Upper lobe of left lung (tissue), 6 donors: Measurements from ENCODE around the gene GTF3A. TPM values are rescaled to one million over a fixed set of nuclear protein-coding genes. Genes with fewer than 3 reads are reported as not detected.

Experiments used
- ATAC-seq, 2 donors: fragments of 200-7000 bp; cut with Tn5 transposase; one replicate each; pipeline ENCODE4 v1.9.1; 2022; ENCODE audit warnings: mild to moderate bottlenecking in 2 of 2, moderate library complexity in 2 of 2; ENCODE audit not compliant: low FRiP score in 2 of 2
- DNase-seq, 2 donors: peaks; one replicate each; pipeline ENCODE4 v3.0.0-alpha.2; 2019 to 2020
- H3K27ac ChIP-seq, 4 donors: fragments of 200-600 bp; sonication (generic); one replicate each; pipeline ENCODE4 v1.5.1; 2016 to 2019
- H3K27me3 ChIP-seq, 4 donors: fragments of 200-600 bp; sonication (generic); one replicate each; pipeline ENCODE4 v1.5.1; 2017 to 2019
- H3K36me3 ChIP-seq, 4 donors: fragments of 200-600 bp; sonication (generic); one replicate each; pipeline ENCODE4 v1.5.1; 2016 to 2019
- H3K4me1 ChIP-seq, 4 donors: fragments of 200-600 bp; sonication (generic); one replicate each; pipeline ENCODE4 v1.5.1; 2018 to 2019
- H3K4me3 ChIP-seq, 4 donors: fragments of 200-600 bp; sonication (generic); one replicate each; pipeline ENCODE4 v1.5.1; 2017 to 2019; ENCODE audit warnings: mild to moderate bottlenecking in 2 of 4, moderate library complexity in 1 of 4
- H3K9me3 ChIP-seq, 4 donors: fragments of 200-600 bp; sonication (generic); one replicate each; pipeline ENCODE4 v1.5.1; 2018 to 2019
- EP300 ChIP-seq, 4 donors: sonication (generic); formaldehyde crosslinking; IDR thresholded peaks; one replicate each; pipeline ENCODE4 v1.5.1; 2017; ENCODE audit warnings: antibody characterized with exemption in 4 of 4, control low read depth in 2 of 4
- POLR2A ChIP-seq, 4 donors: fragments of 450-650 bp; IDR thresholded peaks; one replicate each; pipeline ENCODE4 v1.5.1; 2016 to 2017; ENCODE audit warnings: antibody characterized with exemption in 4 of 4, mild to moderate bottlenecking in 2 of 4
- POLR2AphosphoS5 ChIP-seq, 2 donors: sonication (generic); formaldehyde crosslinking; IDR thresholded peaks; one replicate each; pipeline ENCODE4 v1.5.1; 2017; ENCODE audit warnings: antibody characterized with exemption in 2 of 2
- WGBS, 2 donors: methylation state at CpG; one replicate each; pipeline ENCODE4 v1.1.5; 2017 to 2018; 5-methylcytosine and 5-hydroxymethylcytosine counted together
- total RNA-seq, 6 donors: library from RNA; depleted of rRNA in 4 of 6; stranded (reverse); fragments of >200 nt in 4 of 6; gene quantifications; one replicate each; pipeline versions ENCODE4 v1.1.0 to v1.2.1, GENCODE V29; 2016 to 2021
- TF ChIP-seq, protein P1 (sequence below), 6 experiments: fragments of 450-650 bp in 4 of 6; fragments of 200-600 bp in 2 of 6; sonication (generic) in 2 of 6; IDR thresholded peaks; one replicate each; pipeline ENCODE4 v1.5.1; 2016 to 2019; ENCODE audit warnings: antibody characterized with exemption in 6 of 6
- donor health status: DM: no; HTN: no; CAD: no; lungs with moderate emphysema.
- donor health status: DM: no; HTN: yes; CAD: no; lungs with severe emphysema.

Gene GTF3A
- total RNA-seq, 6 donors from 2014 or later, result 29.3 to 104 (median 85.6) TPM

- H3K27me3 ChIP-seq, result no peaks in the 10 kb centered on the region
- no peak overlapping the region for H3K27ac ChIP-seq
- H3K36me3 ChIP-seq, result no peaks in the 10 kb centered on the region
- no peak for ATAC-seq
- peaks cover 0 to 2% (median 0%) of the 10 kb centered on the region in 4 donors for H3K4me1 ChIP-seq
- DNase-seq, result no peak
- 53 to 86% methylated on average over 5 of the region's 5 CpGs for WGBS, 2 donors
- H3K9me3 ChIP-seq, result no peaks in the 10 kb centered on the region
- TF ChIP-seq POLR2A (IDR thresholded peaks at IDR 0.05) (no peak), POLR2AphosphoS5 (IDR thresholded peaks at IDR 0.05) (no peak), EP300 (IDR thresholded peaks at IDR 0.05) (no peak)
- TF ChIP-seq, protein P1, sequence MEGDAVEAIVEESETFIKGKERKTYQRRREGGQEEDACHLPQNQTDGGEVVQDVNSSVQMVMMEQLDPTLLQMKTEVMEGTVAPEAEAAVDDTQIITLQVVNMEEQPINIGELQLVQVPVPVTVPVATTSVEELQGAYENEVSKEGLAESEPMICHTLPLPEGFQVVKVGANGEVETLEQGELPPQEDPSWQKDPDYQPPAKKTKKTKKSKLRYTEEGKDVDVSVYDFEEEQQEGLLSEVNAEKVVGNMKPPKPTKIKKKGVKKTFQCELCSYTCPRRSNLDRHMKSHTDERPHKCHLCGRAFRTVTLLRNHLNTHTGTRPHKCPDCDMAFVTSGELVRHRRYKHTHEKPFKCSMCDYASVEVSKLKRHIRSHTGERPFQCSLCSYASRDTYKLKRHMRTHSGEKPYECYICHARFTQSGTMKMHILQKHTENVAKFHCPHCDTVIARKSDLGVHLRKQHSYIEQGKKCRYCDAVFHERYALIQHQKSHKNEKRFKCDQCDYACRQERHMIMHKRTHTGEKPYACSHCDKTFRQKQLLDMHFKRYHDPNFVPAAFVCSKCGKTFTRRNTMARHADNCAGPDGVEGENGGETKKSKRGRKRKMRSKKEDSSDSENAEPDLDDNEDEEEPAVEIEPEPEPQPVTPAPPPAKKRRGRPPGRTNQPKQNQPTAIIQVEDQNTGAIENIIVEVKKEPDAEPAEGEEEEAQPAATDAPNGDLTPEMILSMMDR (IDR thresholded peaks at IDR 0.05), result no peak
- no peak overlapping the region for H3K4me3 ChIP-seq
Measured at GRCh38 chr13:27465611-27466010, 41.2 kb downstream of the GTF3A start.

DNA sequence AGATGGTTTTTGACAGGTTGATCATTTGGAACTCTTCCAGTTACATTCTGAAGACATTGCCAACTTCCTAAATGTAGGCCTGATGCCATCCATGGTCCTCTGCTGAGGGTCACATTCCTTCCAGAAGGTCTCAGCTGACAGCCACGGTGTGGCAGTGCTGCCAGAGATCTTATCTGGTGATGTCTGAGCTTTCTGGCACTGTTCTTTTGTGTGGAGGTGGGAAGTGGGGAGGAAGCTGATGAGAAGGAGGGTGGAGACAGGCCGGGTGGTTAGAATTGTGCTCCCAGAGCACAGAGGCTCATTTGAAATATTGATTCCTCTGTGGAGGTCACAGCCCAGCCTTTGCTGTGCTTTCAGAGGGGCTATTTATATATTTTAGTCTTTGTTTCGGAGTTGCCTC, 42.1 kb downstream of the GTF3A start:
- H3K4me3 ChIP-seq, result no peak overlapping the region
- H3K9me3 ChIP-seq, result no peaks in the 10 kb centered on the region
- DNase-seq (no peak), ATAC-seq (no peak)
- WGBS, 2 donors, result 12 to 18% methylated on average over 3 of the region's 3 CpGs
- H3K36me3 ChIP-seq, result no peaks in the 10 kb centered on the region
- no peak overlapping the region for H3K27ac ChIP-seq
- H3K4me1 ChIP-seq, result peaks cover 0 to 2% (median 0%) of the 10 kb centered on the region in 4 donors
- no peaks in the 10 kb centered on the region for H3K27me3 ChIP-seq
- TF ChIP-seq POLR2A (IDR thresholded peaks at IDR 0.05) (no peak), EP300 (IDR thresholded peaks at IDR 0.05) (no peak), POLR2AphosphoS5 (IDR thresholded peaks at IDR 0.05) (no peak)
- TF ChIP-seq, protein P1 (IDR thresholded peaks at IDR 0.05), result no peak

GRCh38 chr13:27470075-27470820, 45.8 kb downstream of the GTF3A start:
- 85 to 86% methylated on average over 5 of the region's 5 CpGs for WGBS, 2 donors

DNA sequence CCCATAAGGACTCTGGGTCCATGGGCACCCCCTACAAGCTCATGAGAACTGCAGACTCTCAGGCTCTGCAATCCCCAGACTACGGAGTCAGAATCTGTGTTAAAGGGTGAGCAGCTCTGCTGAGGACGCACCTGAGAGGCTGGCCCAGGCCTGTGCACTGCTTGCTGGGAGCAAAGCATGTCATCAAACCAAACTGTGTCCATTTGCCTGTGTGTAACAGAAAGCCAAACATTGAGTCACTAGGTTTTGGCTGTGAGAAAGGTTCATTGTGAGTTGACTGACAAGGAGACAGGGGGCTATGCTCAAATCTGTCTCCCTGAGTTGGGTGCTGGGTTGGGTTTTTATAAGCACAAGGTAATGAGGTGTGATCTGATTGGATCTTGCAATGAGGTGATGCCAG, 48.0 kb downstream of the GTF3A start:
- TF ChIP-seq, protein P1 (IDR thresholded peaks at IDR 0.05), result no peak
- TF ChIP-seq POLR2AphosphoS5 (IDR thresholded peaks at IDR 0.05) (no peak), EP300 (IDR thresholded peaks at IDR 0.05) (no peak), POLR2A (IDR thresholded peaks at IDR 0.05) (no peak)
- H3K27ac ChIP-seq, result no peak overlapping the region
- no peaks in the 10 kb centered on the region for H3K4me1 ChIP-seq
- DNase-seq, result no peak
- H3K27me3 ChIP-seq, result no peaks in the 10 kb centered on the region
- no peak overlapping the region for H3K4me3 ChIP-seq
- no peaks in the 10 kb centered on the region for H3K9me3 ChIP-seq
- ATAC-seq, result no peak
- 83% methylated on average over 1 to 2 of the region's 2 CpGs for WGBS, 2 donors
- H3K36me3 ChIP-seq, result no peaks in the 10 kb centered on the region

More at GRCh38 chr13:27470075-27470820, 45.8 kb downstream of the GTF3A start:
- no peak for ATAC-seq
- Histone ChIP-seq H3K4me3 (no peak overlapping the region), H3K27me3 (no peaks in the 10 kb centered on the region), H3K4me1 (peaks cover 0 to 2% (median 0%) of the 10 kb centered on the region in 4 donors), H3K9me3 (no peaks in the 10 kb centered on the region), H3K27ac (no peak overlapping the region), H3K36me3 (no peaks in the 10 kb centered on the region)
- no peak for DNase-seq
- no peak for TF ChIP-seq POLR2A (IDR thresholded peaks at IDR 0.05)
- TF ChIP-seq POLR2AphosphoS5 (IDR thresholded peaks at IDR 0.05), result no peak
- TF ChIP-seq EP300 (IDR thresholded peaks at IDR 0.05), result no peak
- TF ChIP-seq, protein P1 (IDR thresholded peaks at IDR 0.05), result no peak

DNA sequence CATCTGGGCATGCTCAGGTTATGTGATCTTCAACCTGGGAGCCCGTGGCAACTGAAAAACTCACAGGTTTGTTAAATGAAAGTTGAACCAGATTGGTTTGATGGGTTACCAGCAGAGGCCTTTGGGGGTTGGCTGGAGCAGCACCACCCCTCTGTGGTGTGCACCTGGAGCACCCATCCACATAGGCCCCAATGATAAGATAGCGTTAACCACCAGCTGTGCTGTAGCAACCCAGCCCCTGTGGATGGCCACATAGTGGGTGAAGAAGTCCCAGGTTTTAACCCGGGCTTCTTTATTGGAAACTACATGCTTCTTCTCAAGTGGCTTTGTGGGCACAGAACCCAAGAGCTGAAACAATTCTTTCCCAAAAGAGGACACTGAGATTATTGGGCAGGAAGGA, 48.5 kb downstream of the GTF3A start:
- no peaks in the 10 kb centered on the region for H3K9me3 ChIP-seq
- DNase-seq (no peak), ATAC-seq (no peak)
- H3K36me3 ChIP-seq, result no peaks in the 10 kb centered on the region
- no peaks in the 10 kb centered on the region for H3K4me1 ChIP-seq
- TF ChIP-seq POLR2A (IDR thresholded peaks at IDR 0.05) (no peak), POLR2AphosphoS5 (IDR thresholded peaks at IDR 0.05) (no peak), EP300 (IDR thresholded peaks at IDR 0.05) (no peak)
- TF ChIP-seq, protein P1 (IDR thresholded peaks at IDR 0.05), result no peak
- no peak overlapping the region for H3K4me3 ChIP-seq
- H3K27ac ChIP-seq, result no peak overlapping the region
- H3K27me3 ChIP-seq, result no peaks in the 10 kb centered on the region
- WGBS, 2 donors, result 85% methylated on average over 2 to 3 of the region's 3 CpGs
